ENCODE measurements around the gene PHACTR1.

DNA sequence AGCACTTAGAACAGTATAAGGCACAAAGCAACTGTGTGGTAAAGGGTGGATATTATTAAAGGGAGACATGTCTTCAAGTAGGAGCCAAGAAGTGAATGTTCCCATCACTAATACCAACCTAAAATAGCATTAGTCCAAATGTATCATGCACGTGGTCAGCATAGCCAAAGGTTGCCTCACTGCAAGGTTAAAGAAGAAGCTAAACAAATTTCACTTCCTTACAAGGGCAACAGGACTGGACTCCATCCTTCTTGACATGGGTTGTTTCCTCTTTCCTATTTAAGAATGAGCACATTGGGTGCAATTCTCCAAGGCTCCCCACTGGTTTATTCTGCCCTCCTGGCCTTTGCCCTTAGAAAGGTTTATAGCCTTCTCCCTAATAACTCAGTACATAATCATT lies 186.7 kb downstream of the PHACTR1 start:
- TF ChIP-seq, protein P1, sequence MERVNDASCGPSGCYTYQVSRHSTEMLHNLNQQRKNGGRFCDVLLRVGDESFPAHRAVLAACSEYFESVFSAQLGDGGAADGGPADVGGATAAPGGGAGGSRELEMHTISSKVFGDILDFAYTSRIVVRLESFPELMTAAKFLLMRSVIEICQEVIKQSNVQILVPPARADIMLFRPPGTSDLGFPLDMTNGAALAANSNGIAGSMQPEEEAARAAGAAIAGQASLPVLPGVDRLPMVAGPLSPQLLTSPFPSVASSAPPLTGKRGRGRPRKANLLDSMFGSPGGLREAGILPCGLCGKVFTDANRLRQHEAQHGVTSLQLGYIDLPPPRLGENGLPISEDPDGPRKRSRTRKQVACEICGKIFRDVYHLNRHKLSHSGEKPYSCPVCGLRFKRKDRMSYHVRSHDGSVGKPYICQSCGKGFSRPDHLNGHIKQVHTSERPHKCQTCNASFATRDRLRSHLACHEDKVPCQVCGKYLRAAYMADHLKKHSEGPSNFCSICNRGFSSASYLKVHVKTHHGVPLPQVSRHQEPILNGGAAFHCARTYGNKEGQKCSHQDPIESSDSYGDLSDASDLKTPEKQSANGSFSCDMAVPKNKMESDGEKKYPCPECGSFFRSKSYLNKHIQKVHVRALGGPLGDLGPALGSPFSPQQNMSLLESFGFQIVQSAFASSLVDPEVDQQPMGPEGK (CRISPR knock-in tag; IDR thresholded peaks at IDR 0.05; ENCODE audit: borderline replicate concordance), result no peak
- TF ChIP-seq TOX (CRISPR knock-in tag; IDR thresholded peaks at IDR 0.05; ENCODE audit: borderline replicate concordance) (no peak), CSDC2 (CRISPR knock-in tag; IDR thresholded peaks at IDR 0.05) (no peak), BACH2 (CRISPR knock-in tag; IDR thresholded peaks at IDR 0.05; ENCODE audit: borderline replicate concordance) (no peak), RARB (CRISPR knock-in tag; IDR thresholded peaks at IDR 0.05) (no peak)
- TF ChIP-seq, protein P2, sequence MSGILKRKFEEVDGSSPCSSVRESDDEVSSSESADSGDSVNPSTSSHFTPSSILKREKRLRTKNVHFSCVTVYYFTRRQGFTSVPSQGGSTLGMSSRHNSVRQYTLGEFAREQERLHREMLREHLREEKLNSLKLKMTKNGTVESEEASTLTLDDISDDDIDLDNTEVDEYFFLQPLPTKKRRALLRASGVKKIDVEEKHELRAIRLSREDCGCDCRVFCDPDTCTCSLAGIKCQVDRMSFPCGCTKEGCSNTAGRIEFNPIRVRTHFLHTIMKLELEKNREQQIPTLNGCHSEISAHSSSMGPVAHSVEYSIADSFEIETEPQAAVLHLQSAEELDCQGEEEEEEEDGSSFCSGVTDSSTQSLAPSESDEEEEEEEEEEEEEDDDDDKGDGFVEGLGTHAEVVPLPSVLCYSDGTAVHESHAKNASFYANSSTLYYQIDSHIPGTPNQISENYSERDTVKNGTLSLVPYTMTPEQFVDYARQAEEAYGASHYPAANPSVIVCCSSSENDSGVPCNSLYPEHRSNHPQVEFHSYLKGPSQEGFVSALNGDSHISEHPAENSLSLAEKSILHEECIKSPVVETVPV (CRISPR knock-in tag; IDR thresholded peaks at IDR 0.05), result no peak

Measured in SK-N-SH treated with all-trans-retinoic acid at 6 μM for 48 hours (cell line).